Stimulated activated CD4-positive, alpha-beta T cell treated with anti-CD3 and anti-CD28 coated beads, Interleukin-4, amount 100 ng/mL, for 48 hours (primary cell): ENCODE measurements around the gene NKX1-1.
"Not testable (repeated sequence)": the region's sequence is repeated elsewhere in the genome, so short reads cannot be mapped to it uniquely, and the experiment has no call there.

Experiments used
- DNase-seq, 2 donors: peaks; one replicate each; pipeline ENCODE4 v3.0.0-alpha.2; 2020; ENCODE audit warnings: low read depth in 2 of 2

NKX1-1 gene

DNA sequence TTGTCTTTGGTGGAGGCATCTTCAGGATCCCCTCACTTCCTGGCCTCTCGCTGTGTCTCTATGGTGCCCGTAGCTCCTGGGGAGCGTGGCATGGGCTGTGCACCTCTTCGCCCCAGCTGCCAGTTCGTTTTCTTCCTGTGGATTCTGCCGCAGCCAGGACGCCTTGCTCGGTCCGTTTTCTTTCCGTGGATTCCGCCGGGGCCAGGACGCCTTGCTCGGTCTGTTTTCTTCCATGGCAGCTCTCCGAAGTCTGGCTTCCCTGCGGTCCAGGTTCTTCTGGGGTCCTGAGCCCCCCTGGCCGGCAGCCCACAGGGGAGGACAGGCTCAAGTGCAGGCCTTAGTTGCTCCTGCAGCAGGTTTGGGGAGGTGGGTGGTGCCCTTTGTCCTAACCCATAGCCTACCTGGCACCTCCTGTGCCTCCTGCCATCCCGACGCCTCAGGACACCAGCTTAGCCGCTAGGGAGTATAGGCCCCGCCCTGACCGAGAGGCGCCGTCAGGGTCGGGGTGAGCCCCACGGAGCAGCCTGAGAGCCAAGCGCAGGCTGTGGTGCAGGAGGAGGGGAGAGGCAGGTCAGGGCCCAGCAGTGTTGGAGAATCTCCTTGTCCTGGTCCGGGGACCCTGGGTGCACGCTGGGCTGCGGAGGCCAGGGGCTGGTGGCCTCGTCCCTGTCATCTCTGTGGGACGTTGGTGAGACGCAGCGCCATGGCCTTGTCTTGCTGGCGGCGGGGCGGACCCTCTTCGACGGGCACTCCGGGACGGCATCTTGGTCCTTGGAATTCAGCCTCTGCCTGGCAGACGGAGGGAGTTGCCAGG is 32.1 kb downstream of the NKX1-1 start:
- DNase-seq: no peak

DNA sequence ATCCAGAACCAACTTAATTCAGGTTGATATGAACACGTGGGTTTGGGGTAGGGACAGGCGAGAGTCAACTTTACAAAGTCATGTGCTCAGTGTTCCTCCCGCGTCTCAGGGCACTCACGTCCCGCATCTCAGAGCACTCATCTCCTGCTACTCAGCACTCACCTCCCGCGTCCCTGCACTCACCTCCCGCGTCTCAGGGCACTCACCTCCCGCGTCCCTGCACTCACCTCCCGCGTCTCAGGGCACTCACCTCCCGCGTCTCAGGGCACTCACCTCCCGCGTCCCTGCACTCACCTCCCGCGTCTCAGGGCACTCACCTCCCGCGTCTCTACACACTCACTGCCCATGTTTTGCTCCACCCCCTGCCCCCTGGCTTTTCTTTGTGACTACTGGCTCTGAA is 33.7 kb downstream of the NKX1-1 start:
- DNase-seq: not testable (repeated sequence)

DNA sequence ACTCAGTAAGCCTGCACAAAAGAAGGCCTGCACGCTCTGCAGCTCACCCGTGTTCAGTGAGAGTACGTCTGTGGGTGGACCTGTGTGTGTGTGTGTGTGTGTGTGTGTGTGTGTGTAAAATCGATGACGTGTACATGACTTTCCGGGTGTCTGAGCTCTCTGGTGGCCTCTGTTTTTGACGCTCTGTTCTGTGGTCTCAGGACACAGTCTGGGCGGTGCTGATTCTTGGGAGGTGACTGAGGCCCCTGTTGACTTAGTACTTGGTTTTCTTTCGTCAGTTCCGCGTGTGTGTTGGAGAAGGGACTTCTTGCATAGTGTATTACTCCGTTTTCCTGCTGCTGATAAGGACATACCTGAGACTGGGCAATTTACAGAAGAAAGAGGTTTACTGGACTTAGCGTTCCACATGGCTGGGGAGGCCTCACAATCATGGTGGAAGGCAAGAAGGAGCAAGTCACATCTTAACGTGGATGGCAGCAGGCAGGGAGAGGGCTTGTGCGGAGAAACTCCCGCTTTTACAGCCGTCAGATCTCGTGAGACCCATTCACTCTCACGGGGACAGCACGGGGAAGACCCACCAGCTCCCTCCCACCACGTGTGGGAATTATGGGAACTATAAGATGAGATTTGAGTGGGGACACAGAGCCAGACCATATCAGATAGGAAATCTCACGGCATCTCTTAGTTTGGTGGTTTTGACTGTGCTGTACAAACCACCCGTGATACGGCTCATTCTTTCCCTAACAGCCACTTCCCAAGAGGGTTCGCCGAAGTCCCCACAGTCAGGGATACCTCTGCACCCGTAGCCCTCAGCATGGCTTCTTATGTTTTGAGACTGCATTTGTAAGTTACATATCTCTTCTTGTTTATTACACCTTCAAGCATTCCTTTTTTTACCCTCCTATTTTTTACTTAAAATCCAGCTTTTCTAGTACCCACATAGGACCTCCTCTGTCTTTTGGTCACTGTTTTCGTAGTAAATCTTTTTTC is 34.8 kb downstream of the NKX1-1 start:
- DNase-seq: no peak

DNA sequence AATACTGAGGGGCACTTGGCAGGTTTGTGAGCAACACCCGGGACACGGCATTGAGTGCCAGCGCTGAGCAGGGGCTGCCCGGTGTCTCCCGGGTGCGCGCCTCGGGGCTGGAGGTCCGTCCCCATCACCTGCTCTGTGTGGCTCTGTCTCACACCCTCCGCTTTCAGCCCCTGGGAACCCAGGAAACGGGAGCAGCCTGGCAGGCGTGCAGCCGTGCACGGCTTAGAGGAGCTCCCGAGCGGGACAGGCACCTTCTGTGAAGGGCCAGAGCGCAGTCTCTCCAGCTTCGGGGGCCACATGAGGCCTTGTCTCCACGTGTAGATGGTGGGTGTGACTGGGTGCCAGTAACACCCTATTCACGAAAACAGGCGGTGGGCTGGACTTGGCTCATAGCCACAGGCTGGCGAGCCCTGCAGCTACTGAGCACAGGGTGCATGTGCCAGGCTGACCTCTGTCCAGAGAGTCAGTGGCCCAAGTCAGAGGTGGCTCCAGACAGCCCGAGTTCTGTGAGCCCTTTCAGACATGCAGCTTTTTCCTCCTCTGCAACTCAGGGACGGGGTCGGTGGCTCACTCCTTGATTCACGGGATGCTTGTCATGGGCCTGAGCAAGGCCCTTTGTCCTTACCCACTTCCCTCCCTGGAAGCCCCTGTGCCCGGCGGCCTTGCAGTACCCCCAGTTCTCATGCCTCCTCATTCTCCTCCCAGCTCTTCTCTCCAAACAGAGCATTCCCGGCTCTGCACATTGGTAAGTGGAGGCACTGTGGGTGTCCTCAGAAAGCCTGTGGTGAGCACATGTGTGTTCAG is 35.7 kb downstream of the NKX1-1 start:
- DNase-seq: no peak

DNA sequence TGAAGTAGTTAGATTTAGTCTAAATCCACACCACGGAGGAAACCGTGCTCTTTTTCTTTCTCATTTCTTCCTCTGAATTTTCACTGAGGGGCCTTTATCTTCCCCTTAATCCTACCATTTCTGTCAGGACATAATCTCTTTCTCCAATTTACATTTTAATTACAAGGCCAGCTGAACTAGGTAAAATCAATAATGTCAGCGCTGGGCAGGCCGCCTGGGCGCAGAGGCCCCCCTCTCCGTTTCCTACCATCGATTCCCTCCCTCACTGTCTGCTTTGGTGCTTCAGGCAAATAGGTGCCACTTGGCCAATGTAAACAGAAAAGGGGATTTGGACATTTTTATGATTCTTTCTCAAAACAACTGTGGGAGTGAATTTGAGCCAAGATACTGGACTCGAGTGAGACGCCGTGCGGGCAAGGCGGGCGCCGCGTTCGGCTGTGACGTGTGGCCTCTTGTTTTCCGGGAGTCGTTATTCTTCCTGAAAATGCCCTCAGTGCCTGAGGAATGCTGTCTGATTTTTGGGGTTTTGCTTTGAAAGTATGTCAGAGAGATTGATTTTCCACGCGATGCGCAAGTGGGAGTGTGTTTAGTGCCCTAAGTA is 36.7 kb downstream of the NKX1-1 start:
- no peak for DNase-seq

DNA sequence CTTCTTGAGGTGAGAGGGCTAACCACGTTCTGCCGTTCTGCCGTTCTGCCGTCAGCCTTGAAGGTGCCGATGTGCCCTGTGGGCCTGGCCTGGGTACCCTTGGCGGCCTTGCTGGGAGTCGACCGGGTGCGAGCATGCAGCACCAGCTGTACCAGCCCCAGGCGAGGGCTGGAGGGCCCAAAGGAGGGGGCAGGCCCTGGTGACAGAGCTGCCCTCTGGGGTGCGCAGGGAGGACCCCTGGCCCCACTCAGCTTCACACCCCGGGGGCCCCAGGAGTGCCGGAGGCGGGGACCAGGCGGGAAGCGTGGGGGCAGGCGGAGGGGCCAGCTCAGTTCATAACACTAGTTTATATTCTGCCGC is 37.2 kb downstream of the NKX1-1 start:
- DNase-seq: no peak

DNA sequence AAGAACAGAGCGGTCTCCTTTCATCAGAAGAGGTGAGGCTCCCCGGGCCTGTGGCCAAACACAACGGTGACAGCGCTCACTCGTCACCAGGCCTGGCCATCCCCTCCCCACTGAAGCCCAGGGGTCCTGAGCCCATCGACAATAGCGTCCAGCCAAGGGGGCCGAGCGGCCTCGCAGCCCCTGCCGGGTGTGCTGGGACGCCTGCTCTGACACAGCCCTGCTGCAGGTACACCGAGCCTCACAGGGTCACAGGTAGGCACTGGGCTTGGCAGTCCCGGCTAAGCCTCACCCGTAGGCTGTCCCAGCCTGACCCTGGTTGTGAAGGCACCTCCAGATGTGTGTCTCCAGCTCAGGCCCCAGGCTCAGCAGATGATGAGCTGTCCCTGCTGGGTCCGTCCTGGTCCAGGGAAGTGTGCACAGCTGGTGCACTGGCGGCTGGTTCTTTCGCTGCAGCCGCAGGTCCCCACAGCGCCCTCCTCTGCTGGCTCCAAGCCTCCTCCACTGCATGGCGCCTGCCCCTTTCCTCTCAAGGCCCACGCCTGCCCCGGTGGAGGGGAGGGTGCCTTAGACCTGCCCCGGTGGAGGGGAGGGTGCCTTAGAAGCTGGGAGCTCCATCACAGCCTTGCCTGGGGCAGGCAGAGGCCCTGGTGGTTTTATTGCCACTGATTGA is 37.7 kb downstream of the NKX1-1 start:
- DNase-seq: no peak

DNA sequence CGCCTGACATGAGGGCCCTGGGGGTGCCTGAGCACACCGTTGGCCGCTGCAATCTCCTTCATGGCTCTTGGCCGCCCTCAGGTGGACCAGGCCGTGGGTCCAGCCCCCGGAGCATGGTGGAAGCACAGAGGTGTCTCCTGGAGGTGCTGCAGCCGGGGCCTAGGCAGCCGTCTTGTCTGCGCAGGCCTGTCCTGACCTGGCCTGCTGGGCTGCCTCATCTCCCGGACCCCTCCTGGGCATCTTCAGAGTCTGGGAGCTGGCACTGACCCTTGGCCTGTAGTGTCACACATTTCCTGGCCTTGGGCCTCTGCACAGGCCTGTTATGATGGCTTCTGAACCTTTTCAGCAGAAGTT is 38.3 kb downstream of the NKX1-1 start:
- no peak for DNase-seq

DNA sequence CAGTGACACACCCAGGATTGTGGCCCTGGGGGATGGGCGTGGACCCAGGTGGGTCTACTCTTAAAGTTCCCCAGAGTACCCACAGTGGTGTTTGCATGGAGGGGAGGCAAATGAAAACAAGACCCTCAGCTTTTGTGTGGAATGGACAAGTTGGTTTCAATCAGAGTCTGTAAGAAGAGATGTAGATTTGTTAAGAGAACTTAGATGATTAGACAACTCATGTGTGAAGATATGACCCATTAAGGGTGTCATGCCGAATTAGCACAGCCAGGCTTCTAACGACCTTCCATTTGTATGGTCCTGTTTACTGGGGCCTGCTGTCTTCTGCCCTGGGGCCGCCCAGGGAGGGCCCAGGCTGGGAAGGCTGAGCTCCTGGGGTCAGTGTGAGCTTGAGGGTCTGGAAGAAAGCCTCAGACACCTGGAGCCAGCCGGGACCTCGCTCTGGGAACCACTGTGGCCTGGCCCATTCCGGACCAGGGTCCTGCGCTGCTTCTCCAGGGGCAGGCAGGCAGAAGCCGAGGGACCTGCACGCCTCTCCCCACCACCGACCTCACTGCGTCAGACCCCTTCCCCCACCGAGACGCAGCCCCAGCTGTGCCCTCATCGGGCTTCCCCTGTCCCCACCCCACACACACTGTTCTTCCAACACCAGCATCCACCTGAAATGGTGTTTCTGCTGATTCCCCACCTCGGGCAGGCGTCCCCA is 38.9 kb downstream of the NKX1-1 start:
- no peak for DNase-seq

DNA sequence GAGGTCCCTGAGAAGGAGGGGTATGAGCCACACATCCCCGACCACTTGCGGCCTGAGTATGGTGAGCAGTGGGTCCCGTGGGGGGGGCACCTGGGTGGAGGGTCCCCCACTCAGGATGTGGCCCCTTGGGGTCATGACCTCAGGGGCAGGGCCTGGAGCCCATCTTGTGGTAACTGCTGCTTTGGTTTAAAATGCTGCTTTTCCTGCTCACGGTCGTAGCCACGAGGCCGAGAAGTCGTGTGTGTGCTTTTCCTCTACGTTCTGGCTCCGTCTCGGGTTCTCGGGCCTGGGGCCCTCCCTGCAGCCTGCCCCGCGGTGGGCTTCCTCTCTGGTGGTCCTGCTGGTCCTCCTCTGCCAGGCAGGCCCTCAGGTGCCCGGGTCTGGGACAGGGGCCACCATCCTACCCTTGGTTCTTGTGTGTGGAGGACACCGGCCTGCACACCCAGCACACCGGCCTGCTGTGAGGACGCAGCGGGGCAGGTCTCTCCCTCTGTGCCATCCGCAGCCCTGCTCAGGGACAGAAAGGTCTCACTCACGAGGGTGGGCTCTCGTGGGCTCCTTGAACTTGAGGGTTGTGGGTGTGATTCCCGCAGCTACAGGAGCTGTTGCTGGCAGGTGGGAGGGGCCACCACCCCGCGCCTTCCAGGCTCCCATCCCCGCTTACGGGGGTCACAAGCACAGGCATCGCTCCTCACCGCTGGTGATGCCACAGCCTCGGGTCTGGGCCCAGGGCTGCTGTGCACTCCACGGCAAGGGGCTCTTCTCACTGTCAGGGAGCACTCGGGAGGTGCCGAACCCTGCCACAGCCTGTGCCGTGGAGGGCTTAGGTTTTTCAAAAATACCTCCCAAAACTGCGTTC is 39.6 kb downstream of the NKX1-1 start:
- no peak for DNase-seq

DNA sequence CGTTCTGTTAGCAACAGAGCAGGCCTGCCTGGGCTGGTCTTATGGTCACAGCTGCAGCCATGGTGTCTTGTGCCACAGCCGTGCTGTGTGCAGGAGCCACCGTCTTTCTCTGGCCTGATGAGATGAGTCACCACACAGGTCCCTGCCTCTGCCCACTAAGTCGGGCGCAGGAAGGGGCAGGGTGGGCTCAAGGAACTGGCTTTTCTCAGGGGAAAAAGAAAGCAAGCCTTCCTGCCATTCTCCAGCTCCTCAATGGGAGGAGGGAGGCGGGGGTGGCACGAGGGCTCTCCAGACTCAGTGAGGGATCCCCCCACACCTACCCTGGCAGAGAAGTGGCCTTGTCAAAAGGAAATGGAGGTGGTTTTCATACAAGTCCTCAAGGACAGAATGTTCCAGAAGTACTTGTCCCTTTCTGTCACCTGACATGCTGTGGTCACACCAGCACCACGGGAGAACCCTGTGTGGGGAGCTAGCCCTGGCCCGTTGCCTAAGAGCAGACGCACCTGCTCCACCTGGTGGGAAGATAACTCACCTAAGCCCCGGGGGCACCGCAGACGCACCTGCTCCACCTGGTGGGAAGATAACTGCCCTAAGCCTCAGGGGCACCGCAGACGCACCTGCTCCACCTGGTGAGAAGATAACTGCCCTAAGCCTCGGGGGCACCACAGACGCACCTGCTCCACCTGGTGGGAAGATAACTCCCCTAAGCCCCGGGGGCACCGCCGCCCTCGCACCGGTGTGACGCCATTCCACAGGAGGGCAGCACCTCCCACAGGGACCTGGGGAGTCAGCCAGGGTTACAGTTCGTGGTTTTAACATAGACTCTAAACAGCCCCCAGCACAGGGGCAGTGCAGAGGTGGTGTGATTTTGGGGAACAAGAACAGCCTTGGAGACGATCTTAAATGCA is 40.7 kb downstream of the NKX1-1 start:
- DNase-seq: no peak

DNA sequence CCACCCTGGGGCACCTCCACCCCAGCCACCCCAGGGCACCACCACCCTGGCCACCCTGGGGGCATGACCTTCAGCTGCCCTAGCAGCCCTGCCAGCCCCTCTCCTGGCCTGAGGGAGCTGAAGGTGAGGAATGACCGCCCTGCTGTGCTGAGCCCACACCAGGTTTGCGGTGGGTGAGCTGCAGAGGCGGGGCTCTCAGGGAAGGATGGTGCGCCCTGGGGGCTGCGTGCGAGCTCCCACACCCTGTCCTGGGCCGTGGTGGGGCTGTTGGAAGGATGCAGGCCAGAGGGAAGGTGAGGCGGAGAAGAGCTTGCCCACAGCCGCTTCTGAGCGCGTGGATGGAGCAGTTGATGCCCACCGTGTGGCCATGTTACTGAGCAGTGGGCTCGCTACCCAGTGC is 41.5 kb downstream of the NKX1-1 start:
- no peak for DNase-seq

DNA sequence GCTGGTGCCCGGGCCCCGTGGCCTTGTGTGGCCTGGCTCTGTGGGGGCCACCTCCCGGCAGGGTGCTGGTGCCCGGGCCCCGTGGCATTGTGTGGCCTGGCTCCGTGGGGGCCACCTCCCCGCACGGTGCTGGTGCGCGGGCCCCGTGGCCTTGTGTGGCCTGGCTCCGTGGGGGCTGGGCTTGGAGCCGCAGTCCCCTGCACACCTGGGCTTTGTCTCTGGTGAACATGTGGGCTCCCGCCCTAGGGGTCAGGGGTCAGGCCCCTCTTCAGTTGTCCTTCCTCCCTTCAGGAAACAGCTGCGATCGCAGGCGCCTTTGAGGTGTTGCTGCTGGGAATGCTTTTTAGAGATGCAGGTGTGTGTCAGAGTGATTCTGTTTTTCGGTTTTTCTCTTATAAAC is 42.0 kb downstream of the NKX1-1 start:
- DNase-seq: no peak

DNA sequence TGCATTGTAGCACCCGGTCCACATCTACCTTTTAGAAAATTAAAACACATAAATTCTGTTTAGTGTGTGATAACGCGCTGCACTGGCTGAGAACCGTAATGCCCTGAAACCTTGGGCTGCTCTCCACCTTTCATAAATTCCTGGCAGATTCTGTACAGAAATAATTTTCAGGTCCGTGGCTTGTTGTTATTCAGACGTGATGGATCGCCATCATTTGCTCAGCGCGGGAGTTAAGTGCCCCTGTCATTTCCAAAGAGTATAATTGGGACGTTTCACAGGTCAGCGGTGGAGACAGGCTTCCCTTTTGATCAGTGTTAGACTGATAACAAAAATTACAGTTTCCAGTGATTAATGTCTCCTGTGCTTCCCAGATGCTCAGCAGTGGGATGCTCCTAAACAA is 42.7 kb downstream of the NKX1-1 start:
- DNase-seq: no peak

DNA sequence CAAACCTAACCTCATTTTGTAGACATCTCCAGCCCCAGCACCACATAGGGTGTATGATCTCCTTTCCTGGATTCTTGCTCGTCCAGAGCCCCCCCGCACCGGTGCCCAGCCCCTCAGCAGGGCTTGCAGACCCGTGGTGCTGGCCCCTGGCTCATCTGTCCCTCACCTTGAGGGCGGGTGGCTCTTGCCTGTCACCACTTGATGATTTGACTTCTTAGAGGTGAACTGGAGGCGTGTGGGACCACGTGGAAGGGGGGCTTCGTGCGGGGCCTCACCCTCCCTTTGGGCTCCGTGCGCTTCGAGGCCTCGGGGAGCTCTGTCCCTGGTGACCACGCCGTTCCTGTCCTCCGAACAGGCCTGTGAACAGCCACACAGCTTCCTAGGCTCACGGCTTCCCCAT is 43.7 kb downstream of the NKX1-1 start:
- DNase-seq: no peak

DNA sequence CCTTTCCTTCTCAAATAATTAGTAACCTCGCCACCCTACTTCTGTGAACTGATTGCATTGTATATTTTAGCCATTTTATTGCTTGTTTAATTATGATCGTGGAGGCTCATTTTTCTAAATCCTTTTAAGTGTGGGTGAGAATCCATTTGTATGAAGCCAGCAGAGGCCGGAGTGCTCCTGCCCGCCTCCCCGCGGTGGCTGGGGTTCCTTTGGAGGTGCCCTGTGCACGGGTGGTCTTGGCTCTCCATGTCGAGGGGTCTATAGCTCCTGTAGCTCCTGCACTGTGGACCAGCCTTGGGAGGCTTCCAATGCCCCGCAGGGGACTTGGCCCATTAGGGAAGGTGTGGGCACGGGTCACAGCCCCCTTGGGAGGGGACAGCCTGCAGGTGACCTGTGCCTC is 44.2 kb downstream of the NKX1-1 start:
- no peak for DNase-seq

DNA sequence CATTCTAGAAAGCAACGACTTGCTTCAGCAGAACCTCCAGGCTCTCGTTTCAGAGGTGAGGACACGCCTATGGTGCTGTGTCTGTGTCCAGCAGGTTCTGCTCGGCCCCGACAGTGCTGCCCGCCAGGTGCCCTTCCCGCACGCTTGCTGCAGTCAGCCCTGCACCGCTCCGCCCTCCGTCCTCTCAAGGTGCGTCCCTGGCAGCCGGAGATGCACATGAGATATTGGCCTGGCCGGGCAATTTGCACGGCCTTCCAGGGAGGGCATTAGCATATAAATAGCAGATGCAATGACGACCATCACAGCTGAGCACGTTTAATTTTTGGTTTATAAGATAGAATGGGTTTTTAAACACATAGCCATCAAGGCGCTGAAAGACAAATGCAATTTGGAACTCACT is 44.8 kb downstream of the NKX1-1 start:
- no peak for DNase-seq

DNA sequence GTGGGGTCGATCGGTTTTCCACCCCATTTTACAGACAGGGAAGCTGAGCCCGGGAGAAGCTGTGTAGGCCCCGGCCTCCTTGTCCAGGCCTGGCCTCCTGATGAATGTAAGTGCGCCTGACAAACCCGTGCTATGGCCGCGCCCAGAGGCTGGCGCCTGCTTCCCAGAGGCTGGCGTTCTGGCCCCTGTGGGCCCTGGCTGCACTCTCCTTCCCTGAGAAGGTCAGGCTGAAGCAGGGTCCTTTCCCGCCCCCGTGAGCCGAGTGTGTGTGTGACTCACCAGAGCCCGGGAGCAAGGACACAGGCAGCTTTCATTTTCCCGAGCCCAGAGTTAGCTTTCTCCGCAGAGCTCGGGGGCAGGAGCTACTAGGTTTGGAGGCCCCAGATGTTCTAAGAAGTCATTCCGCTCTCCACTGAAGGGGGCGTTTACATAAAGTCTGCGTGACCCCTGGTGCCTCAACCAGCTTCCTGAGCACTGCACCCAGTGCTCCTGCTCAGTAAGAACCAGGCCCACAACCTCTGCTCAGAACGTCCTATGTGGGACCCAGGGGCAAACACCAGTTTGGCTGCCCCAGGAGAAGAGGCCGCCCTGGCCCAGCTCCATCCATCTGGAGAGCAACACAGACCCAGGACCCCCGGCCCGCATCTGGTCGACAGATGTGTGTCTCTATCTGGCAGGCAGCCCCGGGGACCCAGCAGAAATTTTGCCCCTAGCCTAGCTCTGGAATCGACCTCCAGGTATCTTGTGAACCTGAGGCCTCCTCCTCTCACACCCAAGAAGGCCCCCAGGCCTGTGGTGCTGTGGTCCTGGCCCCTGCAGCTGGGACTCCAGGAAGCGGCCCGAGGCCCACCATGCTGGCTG is 45.6 kb downstream of the NKX1-1 start:
- DNase-seq: no peak
